Mesenchymal stem cell (in vitro differentiated cells and primary cell): ENCODE measurements around the gene SNRPD3.

ENCODE experiments used
- DNase-seq: peaks from one replicate; pipeline ENCODE4 v3.0.0-alpha.2; 2013
- H2AFZ ChIP-seq: one replicate; pipeline ENCODE4 v1.6.1; 2013; ENCODE audit warnings: low read depth, mild to moderate bottlenecking, control low read depth, inconsistent platforms, low read length, moderate library complexity
- H2AK5ac ChIP-seq: 2 replicates; pipeline ENCODE4 v1.6.1; 2013; ENCODE audit warnings: low read length, moderate library complexity, mild to moderate bottlenecking, inconsistent platforms; ENCODE audit not compliant: severe bottlenecking
- H2BK120ac ChIP-seq: one replicate; pipeline ENCODE4 v1.6.1; 2013; ENCODE audit warnings: low read depth, mild to moderate bottlenecking, inconsistent platforms, low read length, moderate library complexity
- H2BK12ac ChIP-seq, 2 experiments: one replicate each; pipeline ENCODE4 v1.6.1; 2013; ENCODE audit warnings: inconsistent platforms in 2 of 2, low read length in 2 of 2, mild to moderate bottlenecking in 2 of 2, moderate library complexity in 2 of 2, control low read depth in 1 of 2
- H2BK15ac ChIP-seq: one replicate; pipeline ENCODE4 v1.6.1; 2013; ENCODE audit warnings: mild to moderate bottlenecking, low read depth, inconsistent platforms; ENCODE audit not compliant: poor library complexity, severe bottlenecking
- H2BK5ac ChIP-seq: 2 replicates; pipeline ENCODE4 v1.6.1; 2013; ENCODE audit warnings: low read depth, mild to moderate bottlenecking, low read length, control low read depth, inconsistent platforms; ENCODE audit not compliant: poor library complexity, severe bottlenecking
- H3K14ac ChIP-seq, 2 experiments: one replicate each; pipeline ENCODE4 v1.6.1; 2013; ENCODE audit warnings: inconsistent platforms in 2 of 2, low read length in 2 of 2, control low read depth in 1 of 2, mild to moderate bottlenecking in 1 of 2, moderate library complexity in 1 of 2
- H3K18ac ChIP-seq, 2 experiments: one replicate each; pipeline ENCODE4 v1.6.1; 2013; ENCODE audit warnings: inconsistent platforms in 2 of 2, low read length in 2 of 2, control low read depth in 1 of 2, low read depth in 1 of 2, mild to moderate bottlenecking in 1 of 2
- H3K23ac ChIP-seq, 2 experiments: one replicate each; pipeline ENCODE4 v1.6.1; 2013; ENCODE audit warnings: inconsistent platforms in 2 of 2, low read length in 2 of 2, mild to moderate bottlenecking in 2 of 2, moderate library complexity in 2 of 2, control low read depth in 1 of 2
- H3K27ac ChIP-seq: 2 replicates; pipeline ENCODE4 v1.5.1; 2013; ENCODE audit warnings: mild to moderate bottlenecking, moderate library complexity, low read length, control low read depth, inconsistent platforms; ENCODE audit not compliant: poor library complexity, severe bottlenecking
- H3K27me3 ChIP-seq, 2 experiments: 2 replicates each; pipeline versions ENCODE4 v1.6.1 to v1.7.0; 2013; ENCODE audit warnings: low read length in 2 of 2, mild to moderate bottlenecking in 2 of 2, moderate library complexity in 2 of 2, control low read depth in 1 of 2, inconsistent platforms in 1 of 2; ENCODE audit not compliant: control insufficient read depth in 1 of 2, insufficient read depth in 1 of 2
- H3K36me3 ChIP-seq, 2 experiments: 2 replicates each; pipeline versions ENCODE4 v1.6.1 to v1.7.0; 2013; ENCODE audit warnings: low read length in 2 of 2, control low read depth in 1 of 2, inconsistent platforms in 1 of 2, low read depth in 1 of 2, mild to moderate bottlenecking in 1 of 2; ENCODE audit not compliant: insufficient read depth in 2 of 2, control insufficient read depth in 1 of 2
- H3K4ac ChIP-seq, 2 experiments: one replicate each; pipeline ENCODE4 v1.6.1; 2013; ENCODE audit warnings: inconsistent platforms in 2 of 2, low read length in 2 of 2, mild to moderate bottlenecking in 2 of 2, moderate library complexity in 2 of 2, control low read depth in 1 of 2, low read depth in 1 of 2
- H3K4me1 ChIP-seq: 2 replicates; pipeline ENCODE4 v1.6.1; 2013; ENCODE audit warnings: low read depth, low read length, control low read depth; ENCODE audit not compliant: control insufficient read depth, insufficient read depth
- H3K4me2 ChIP-seq: 2 replicates; pipeline ENCODE4 v1.6.1; 2013; ENCODE audit warnings: low read length, mild to moderate bottlenecking, inconsistent platforms; ENCODE audit not compliant: poor library complexity, severe bottlenecking
- H3K4me3 ChIP-seq, 2 experiments: 2 replicates each; pipeline versions ENCODE4 v1.5.1 to v1.7.0; 2013; ENCODE audit warnings: low read length in 2 of 2, mild to moderate bottlenecking in 2 of 2, control low read depth in 1 of 2, low read depth in 1 of 2; ENCODE audit not compliant: insufficient read depth in 1 of 2
- H3K79me1 ChIP-seq: replicated peaks from 2 replicates; pipeline ENCODE4 v1.6.1; 2013; ENCODE audit warnings: mild to moderate bottlenecking, control low read depth, low read length, inconsistent platforms; ENCODE audit not compliant: poor library complexity, severe bottlenecking
- H3K9ac ChIP-seq: 2 replicates; pipeline ENCODE4 v1.7.0; 2013; ENCODE audit warnings: mild to moderate bottlenecking, low read length, moderate library complexity
- H3K9me3 ChIP-seq: 2 replicates; pipeline ENCODE4 v1.7.0; 2013; ENCODE audit warnings: mild to moderate bottlenecking, low read length; ENCODE audit not compliant: control insufficient read depth
- H4K8ac ChIP-seq: one replicate; pipeline ENCODE4 v1.6.1; 2013; ENCODE audit warnings: inconsistent platforms, mild to moderate bottlenecking, low read length, moderate library complexity
- H4K91ac ChIP-seq: one replicate; pipeline ENCODE4 v1.6.1; 2013; ENCODE audit warnings: mild to moderate bottlenecking, low read length, inconsistent platforms
- WGBS: methylation state at CpG from one replicate; pipeline ENCODE4 v1.1.7; 2013; ENCODE audit warnings: mixed read lengths; 5-methylcytosine and 5-hydroxymethylcytosine counted together

The SNRPD3 gene

DNA sequence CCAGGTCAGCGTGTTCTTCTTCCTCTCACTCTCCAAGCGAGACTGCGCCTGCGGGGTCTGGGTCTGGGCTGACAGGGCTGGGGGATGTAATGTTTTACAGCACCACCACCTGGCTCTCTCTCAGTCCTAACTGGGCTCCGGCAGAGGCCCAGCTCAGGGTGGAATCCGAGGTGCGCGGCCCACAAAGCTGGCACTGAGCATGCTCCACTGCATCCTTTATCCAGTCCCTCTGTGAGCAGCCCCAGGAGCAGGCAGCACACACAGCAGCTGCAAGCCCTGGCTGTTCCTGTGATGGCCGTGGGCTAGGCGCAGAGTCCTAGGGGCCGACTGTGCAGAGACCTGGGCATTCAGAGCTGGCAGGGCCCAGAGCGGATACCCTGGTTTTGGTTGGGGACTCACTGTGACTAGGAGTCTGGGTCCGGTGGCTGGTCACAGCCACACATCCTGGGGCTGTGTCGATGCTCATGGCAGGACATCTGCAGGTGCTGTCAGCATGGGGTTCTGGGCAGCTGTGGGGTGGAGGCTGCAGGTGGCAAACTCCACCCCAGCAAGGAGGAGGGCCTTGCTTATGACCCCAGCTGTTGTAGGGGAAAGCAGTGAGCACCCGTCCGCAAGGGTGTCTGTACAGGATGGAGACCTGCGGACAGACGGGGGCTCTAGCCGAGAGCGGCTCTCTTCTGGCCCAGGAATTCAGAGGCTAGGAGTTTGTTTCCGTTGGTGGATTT is 33.1 kb downstream of the SNRPD3 start:
- Histone ChIP-seq H4K91ac (no peak overlapping the region), H2BK5ac (no peak overlapping the region), H3K4me1 (peaks cover 42% of the 10 kb centered on the region), H3K79me1 (peaks cover 2% of the 10 kb centered on the region), H3K14ac (no peak overlapping the region), H3K23ac (no peak overlapping the region), H2BK12ac (no peak overlapping the region), H3K36me3 (peaks cover 40 to 48% of the 10 kb centered on the region in 2 experiments), H3K4ac (no peak overlapping the region), H3K4me2 (no peak overlapping the region), H2AK5ac (no peak overlapping the region), H2BK120ac (no peak overlapping the region), H3K18ac (no peak overlapping the region), H3K9me3 (no peaks in the 10 kb centered on the region), H3K27me3 (no peaks in the 10 kb centered on the region), H3K4me3 (no peak overlapping the region), H4K8ac (no peak overlapping the region), H3K27ac (no peak overlapping the region), H2AFZ (no peak overlapping the region), H3K9ac (no peak overlapping the region), H2BK15ac (no peak overlapping the region)
- WGBS = 95% methylated on average over 19 of the region's 21 CpGs
- no peak for DNase-seq

DNA sequence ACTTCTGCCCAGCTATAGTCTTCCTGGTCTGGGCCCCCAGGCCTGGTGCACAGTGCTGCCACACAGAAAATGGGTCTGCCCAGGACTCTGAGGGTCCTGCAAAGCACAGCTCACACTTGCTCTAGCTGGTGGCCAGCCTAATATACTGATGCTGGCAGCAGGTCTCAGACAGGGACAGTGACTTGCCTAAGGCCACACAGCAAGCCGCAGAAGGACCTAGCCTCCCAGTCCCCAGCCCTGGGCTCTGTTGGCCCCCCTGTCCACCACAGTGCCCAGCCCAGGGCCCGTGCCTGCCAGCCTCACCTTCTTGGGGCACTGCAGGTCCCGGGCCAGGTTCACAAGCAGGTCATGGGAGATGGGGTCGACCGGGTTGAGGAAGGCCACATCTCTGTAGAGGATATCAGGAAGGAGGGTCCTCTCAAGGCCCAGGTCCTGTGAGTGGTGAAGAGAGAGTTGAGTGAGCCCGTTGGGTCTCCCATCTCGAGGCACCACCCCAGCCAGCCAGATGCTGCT is 33.8 kb downstream of the SNRPD3 start:
- Histone ChIP-seq H4K8ac (no peak overlapping the region), H3K27me3 (no peaks in the 10 kb centered on the region), H3K14ac (no peak overlapping the region), H3K4me3 (no peak overlapping the region), H3K36me3 (peaks cover 40 to 48% of the 10 kb centered on the region in 2 experiments), H2BK5ac (no peak overlapping the region), H3K27ac (no peak overlapping the region), H3K9me3 (no peaks in the 10 kb centered on the region), H3K4ac (no peak overlapping the region), H2AFZ (no peak overlapping the region), H2AK5ac (no peak overlapping the region), H3K23ac (no peak overlapping the region), H3K9ac (no peak overlapping the region), H3K4me1 (peaks cover 42% of the 10 kb centered on the region), H4K91ac (no peak overlapping the region), H3K79me1 (peaks cover 2% of the 10 kb centered on the region), H2BK12ac (no peak overlapping the region), H2BK120ac (no peak overlapping the region), H3K18ac (no peak overlapping the region), H2BK15ac (no peak overlapping the region), H3K4me2 (no peak overlapping the region)
- DNase-seq = no peak
- WGBS = 92% methylated on average over 5 of the region's 7 CpGs

DNA sequence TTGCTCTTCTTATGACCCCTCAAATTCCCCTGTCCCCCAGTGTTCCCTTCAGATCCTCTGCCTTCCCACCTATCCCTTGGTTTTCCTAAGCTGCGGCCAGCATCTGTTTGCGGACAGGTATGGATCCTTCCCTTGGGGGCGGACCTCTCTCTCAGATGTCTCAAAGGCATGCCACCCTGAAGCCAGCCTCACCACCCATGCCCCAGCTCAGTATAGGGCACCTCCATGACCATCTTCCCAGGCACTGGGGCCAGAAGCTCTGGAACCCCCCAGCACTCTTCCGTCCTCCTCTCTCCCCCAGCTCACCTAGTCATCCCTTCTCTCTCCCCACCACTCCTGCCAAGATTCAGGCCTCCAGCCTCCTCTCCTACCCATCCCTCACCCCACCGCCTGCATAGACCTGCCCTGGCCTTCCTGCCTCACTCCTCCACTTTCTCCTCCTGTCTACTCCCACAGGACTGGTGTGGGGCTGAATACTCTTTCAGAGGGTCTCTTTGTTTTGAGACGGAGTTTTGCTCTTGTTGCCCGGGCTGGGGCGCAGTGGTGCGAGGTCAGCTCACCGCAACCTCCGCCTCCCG is 34.9 kb downstream of the SNRPD3 start:
- H3K9ac ChIP-seq = no peak overlapping the region
- H3K23ac ChIP-seq = no peak overlapping the region
- H3K27me3 ChIP-seq = no peaks in the 10 kb centered on the region
- H2AK5ac ChIP-seq = no peak overlapping the region
- no peak overlapping the region for H3K4me3 ChIP-seq
- H3K9me3 ChIP-seq = no peaks in the 10 kb centered on the region
- no peak overlapping the region for H4K91ac ChIP-seq
- H2BK15ac ChIP-seq = no peak overlapping the region
- no peak overlapping the region for H3K14ac ChIP-seq
- WGBS = 95% methylated on average over 12 of the region's 12 CpGs
- no peak overlapping the region for H4K8ac ChIP-seq
- no peak overlapping the region for H3K27ac ChIP-seq
- no peak for DNase-seq
- no peak overlapping the region for H2BK12ac ChIP-seq
- H3K4me1 ChIP-seq = peaks cover 42% of the 10 kb centered on the region
- H3K4ac ChIP-seq = no peak overlapping the region
- H2BK5ac ChIP-seq = no peak overlapping the region
- no peak overlapping the region for H2AFZ ChIP-seq
- H3K18ac ChIP-seq = no peak overlapping the region
- H3K36me3 ChIP-seq = peaks cover 36 to 38% of the 10 kb centered on the region in 2 experiments
- no peak overlapping the region for H3K4me2 ChIP-seq
- H3K79me1 ChIP-seq = peaks cover 2% of the 10 kb centered on the region
- no peak overlapping the region for H2BK120ac ChIP-seq

DNA sequence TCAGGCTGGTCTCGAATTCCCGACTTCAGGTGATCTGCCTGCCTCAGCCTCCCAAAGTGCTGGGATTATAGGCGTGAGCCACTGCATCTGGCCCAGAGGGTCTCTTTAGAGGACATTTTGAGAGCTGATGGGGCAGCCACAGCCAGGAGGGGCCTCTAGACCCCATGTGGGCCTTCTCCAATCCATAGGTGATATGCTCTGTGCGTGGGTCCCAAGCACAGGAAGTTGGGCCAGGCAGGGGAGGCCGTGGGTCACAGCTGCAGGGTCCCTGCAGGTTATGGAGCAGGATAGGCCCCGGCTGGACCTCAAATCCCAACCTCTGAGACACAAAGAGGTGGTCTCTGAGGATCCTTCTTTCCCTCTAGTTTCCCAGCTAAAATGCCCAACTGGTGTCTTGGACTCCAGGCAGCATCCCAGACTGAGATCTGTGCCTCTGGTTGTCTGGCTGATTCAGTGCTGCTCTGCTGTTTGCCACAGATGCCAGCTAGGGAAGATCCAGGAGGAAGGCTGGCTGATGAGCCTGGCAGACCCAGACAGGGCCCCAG is 35.6 kb downstream of the SNRPD3 start:
- Histone ChIP-seq H2AFZ (no peak overlapping the region), H3K4me3 (no peak overlapping the region)

More for the DNA sequence above, 35.6 kb downstream of the SNRPD3 start:
- Histone ChIP-seq H3K79me1 (peaks cover 2% of the 10 kb centered on the region), H2BK12ac (peak overlapping the region in 1 of 2 experiments; percentile 29), H3K27me3 (no peaks in the 10 kb centered on the region), H2BK120ac (no peak overlapping the region), H3K9ac (no peak overlapping the region), H3K4me1 (peaks cover 37% of the 10 kb centered on the region), H3K23ac (no peak overlapping the region), H4K8ac (no peak overlapping the region), H3K18ac (no peak overlapping the region), H2AK5ac (peak overlapping the region; percentile 17), H3K9me3 (no peaks in the 10 kb centered on the region), H3K4ac (no peak overlapping the region), H2BK5ac (no peak overlapping the region), H3K27ac (no peak overlapping the region), H2BK15ac (no peak overlapping the region), H3K36me3 (peaks cover 29 to 32% of the 10 kb centered on the region in 2 experiments), H3K14ac (no peak overlapping the region), H3K4me2 (no peak overlapping the region), H4K91ac (no peak overlapping the region)
- DNase-seq = no peak
- whole genome bisulfite sequencing = 91% methylated on average over 6 of the region's 6 CpGs
